GF-D8 (cell line): ENCODE measurements around the gene SLC25A21.

Experiments used
- DNase-seq: peaks from one replicate; lab custom pipeline; 2025; lab: John Stamatoyannopoulos, UW

SLC25A21 gene

GRCh38 chr14:37143475-37143874 lies 28.9 kb downstream of the SLC25A21 start:
- DNase-seq: no peak

GRCh38 chr14:37142835-37143401 lies 29.5 kb downstream of the SLC25A21 start:
- DNase-seq: no peak

GRCh38 chr14:37140176-37140575 lies 32.2 kb downstream of the SLC25A21 start:
- DNase-seq: no peak

GRCh38 chr14:37139710-37140109 lies 32.7 kb downstream of the SLC25A21 start:
- DNase-seq: no peak

- DNase-seq: no peak
Observed at GRCh38 chr14:37138898-37139297, 33.5 kb downstream of the SLC25A21 start.

- no peak for DNase-seq
Observed at GRCh38 chr14:37133284-37133913, 39.0 kb downstream of the SLC25A21 start.

GRCh38 chr14:37131205-37131604 lies 41.2 kb downstream of the SLC25A21 start:
- no peak for DNase-seq

- no peak for DNase-seq
Observed at GRCh38 chr14:37129047-37129446, 43.4 kb downstream of the SLC25A21 start.

GRCh38 chr14:37124614-37125013 lies 47.8 kb downstream of the SLC25A21 start:
- DNase-seq: no peak

GRCh38 chr14:37122919-37123639 lies 49.3 kb downstream of the SLC25A21 start:
- no peak for DNase-seq

- no peak for DNase-seq
Observed at GRCh38 chr14:37122288-37122687, 50.1 kb downstream of the SLC25A21 start.

- no peak for DNase-seq
Observed at GRCh38 chr14:37118673-37119366, 53.6 kb downstream of the SLC25A21 start.

- DNase-seq: no peak
Observed at GRCh38 chr14:37116933-37117849, 55.2 kb downstream of the SLC25A21 start.

- no peak for DNase-seq
Observed at GRCh38 chr14:37115406-37115805, 57.0 kb downstream of the SLC25A21 start.

- DNase-seq: no peak
Observed at GRCh38 chr14:37114559-37114958, 57.8 kb downstream of the SLC25A21 start.

GRCh38 chr14:37114002-37114401 lies 58.4 kb downstream of the SLC25A21 start:
- DNase-seq: no peak

- no peak for DNase-seq
Observed at GRCh38 chr14:37098132-37098531, 74.3 kb downstream of the SLC25A21 start.

- DNase-seq: no peak
Observed at GRCh38 chr14:37094502-37094901, 77.9 kb downstream of the SLC25A21 start.

GRCh38 chr14:37093364-37093763 lies 79.0 kb downstream of the SLC25A21 start:
- DNase-seq: no peak

- DNase-seq: no peak
Observed at GRCh38 chr14:37091651-37092050, 80.8 kb downstream of the SLC25A21 start.

- DNase-seq: no peak
Observed at GRCh38 chr14:37090026-37090425, 82.4 kb downstream of the SLC25A21 start.

- no peak for DNase-seq
Observed at GRCh38 chr14:37089410-37089809, 83.0 kb downstream of the SLC25A21 start.
